H1 (cell line): ENCODE data around the gene SHMT2. TPM values are rescaled to one million over a fixed set of nuclear protein-coding genes. Genes with fewer than 3 reads are reported as not detected.
A peak's percentile ranks its signal among the peaks of the same experiment; 100 is the strongest.

ENCODE experiments used
- CEBPB ChIP-seq: IDR thresholded peaks from 2 replicates; pipeline ENCODE4 v1.6.1; 2012; ENCODE audit warnings: low read depth, low read length
- CHD2 ChIP-seq: IDR thresholded peaks from 2 replicates; pipeline ENCODE4 v1.6.1; 2012; ENCODE audit warnings: low read length, improper control_type of control experiment
- CREB1 ChIP-seq: IDR thresholded peaks from 2 replicates; pipeline ENCODE4 v1.6.1; 2012; ENCODE audit warnings: inconsistent platforms
- CTBP2 ChIP-seq: IDR thresholded peaks from 2 replicates; pipeline ENCODE4 v1.7.0; 2011; ENCODE audit warnings: borderline replicate concordance, mild to moderate bottlenecking, moderate library complexity, mixed read lengths, low read length; ENCODE audit not compliant: insufficient read depth, insufficient read length
- NANOG ChIP-seq: IDR thresholded peaks from 2 replicates; pipeline ENCODE4 v1.6.1; 2011; ENCODE audit warnings: low read length, low read depth, mild to moderate bottlenecking, inconsistent platforms; ENCODE audit not compliant: insufficient read depth, poor library complexity, severe bottlenecking
- polyA plus RNA-seq, 7 experiments: library from polyadenylated mRNA; depleted of rRNA in 3 of 7; stranded (reverse) in 5 of 7; unstranded in 2 of 7; fragments of >200 nt in 5 of 7; fragments of 200-250 nt in 2 of 7; gene quantifications; 1 replicate in 5 of 7; 2 replicates in 1 of 7; 4 replicates in 1 of 7; pipeline versions ENCODE4 v1.2.1 to v1.2.3, GENCODE V29; 2011 to 2013; ENCODE audit warnings: missing spikeins in 2 of 7, mixed read lengths in 2 of 7
- total RNA-seq: library from RNA; stranded (reverse); fragmentation: NEBNext Ultra II Directional; extraction: Animal tissue kit (Norgen Biotek cat#: 25700); gene quantifications from 2 replicates; pipeline ENCODE4 v1.2.1, GENCODE V29; 2021

The SHMT2 gene
- total and polyA plus RNA-seq, 2 of the 8 experiments (the other 6 are each of a cell fraction or from before 2014, with no cell fraction given) = 274 to 520 TPM

DNA sequence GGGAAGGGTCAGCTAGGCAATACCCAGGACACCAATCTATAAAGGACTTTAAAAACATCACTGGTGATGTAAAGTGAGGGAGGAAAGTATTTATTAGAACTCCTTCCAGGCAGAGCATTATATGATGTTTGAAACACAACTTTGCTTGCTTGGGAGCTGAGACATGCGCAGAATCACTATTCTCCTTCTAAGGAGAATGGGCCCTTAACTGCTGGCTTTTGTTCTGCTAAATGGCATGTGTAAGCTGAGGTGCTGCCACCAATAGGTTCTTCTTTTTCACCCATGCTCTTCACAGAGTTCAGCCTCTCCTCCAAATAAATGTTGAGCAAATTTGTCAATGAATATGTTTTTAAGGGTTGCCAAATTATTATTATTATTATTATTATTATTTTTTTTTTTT is 17.5 kb downstream of the SHMT2 start (continued):
- no peak for TF ChIP-seq CHD2
- peak; percentile 86 for TF ChIP-seq NANOG
- TF ChIP-seq CTBP2 = no peak
- no peak for TF ChIP-seq CEBPB
- TF ChIP-seq CREB1 = no peak
- TF ChIP-seq, all 59 proteins: peak for 3
